Left renal cortex interstitium (tissue), 4 donors: ENCODE measurements around the gene NDUFAF5. TPM values are rescaled to one million over a fixed set of nuclear protein-coding genes. Genes with fewer than 3 reads are reported as not detected.

ENCODE experiments used
- DNase-seq, 4 donors: peaks; one replicate each; pipeline ENCODE4 v3.0.0-alpha.2; 2013; ENCODE audit warnings: low read depth in 4 of 4, low spot score in 2 of 4, missing footprints in 1 of 4
- polyA plus RNA-seq, 4 donors: library from polyadenylated mRNA; unstranded; fragments of 120-200 nt; gene quantifications; one replicate each; pipeline ENCODE4 v1.2.1, GENCODE V29; 2013; ENCODE audit not compliant: insufficient read length in 4 of 4

The NDUFAF5 gene
- polyA plus RNA-seq, 4 donors: 26.9 to 37.9 (median 32.4) TPM

DNA sequence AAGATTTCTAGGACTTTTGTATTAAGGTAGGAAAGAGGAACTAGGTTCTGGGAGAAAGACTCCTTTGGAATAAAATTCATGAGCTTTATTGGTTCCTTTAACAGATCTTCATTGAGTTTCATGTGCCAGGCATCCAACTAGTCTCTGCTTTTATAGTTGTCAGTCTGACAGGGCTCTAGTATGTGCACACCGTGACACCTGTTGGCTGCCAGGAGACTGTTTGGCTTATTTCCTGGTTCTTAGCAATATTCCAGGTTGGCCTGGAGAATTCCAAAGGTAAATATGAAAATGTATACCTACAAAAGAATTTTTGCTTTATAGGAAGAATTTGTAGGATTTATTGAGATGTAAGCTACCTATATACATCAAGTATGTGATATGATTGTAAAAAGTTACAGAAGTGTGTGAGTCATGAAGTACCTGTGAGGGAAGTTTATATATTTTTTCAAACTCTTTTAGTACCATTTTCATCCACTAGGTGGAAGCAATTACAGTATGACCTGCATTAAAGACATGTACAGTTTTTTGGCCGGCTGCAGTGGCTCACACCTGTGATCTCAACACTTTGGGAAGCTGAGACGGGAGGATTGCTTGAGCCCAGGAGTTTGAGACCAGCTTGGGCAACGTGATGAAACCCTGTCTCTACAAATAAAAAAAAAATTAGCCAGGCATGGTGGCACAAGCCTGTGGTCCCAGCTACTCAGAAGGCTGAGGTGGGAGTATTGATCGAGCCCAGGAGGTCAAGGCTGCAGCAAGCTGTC is 35.2 kb downstream of the NDUFAF5 start:
- DNase-seq: peak in 3 of 4 donors; percentile 34 to 49 (median 41)

DNA sequence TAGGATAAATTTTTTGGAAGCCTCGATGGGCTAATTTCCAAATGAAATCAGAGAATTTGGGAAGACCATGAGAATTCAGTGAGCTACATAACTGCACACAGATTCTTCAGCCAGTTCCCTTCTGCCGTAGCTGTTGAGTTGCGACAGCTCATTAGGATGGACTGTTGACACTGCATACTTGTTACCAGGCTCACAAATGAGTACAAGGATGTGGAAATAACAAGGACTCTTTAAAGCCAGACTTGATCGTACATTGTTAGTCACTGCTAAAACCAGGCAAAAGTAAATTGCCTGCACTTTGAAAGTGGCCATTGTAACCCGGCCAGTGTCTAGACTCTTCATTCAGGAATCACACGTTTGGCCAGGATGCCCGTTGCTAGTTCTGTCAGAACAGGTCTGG is 37.0 kb downstream of the NDUFAF5 start:
- no peak for DNase-seq

DNA sequence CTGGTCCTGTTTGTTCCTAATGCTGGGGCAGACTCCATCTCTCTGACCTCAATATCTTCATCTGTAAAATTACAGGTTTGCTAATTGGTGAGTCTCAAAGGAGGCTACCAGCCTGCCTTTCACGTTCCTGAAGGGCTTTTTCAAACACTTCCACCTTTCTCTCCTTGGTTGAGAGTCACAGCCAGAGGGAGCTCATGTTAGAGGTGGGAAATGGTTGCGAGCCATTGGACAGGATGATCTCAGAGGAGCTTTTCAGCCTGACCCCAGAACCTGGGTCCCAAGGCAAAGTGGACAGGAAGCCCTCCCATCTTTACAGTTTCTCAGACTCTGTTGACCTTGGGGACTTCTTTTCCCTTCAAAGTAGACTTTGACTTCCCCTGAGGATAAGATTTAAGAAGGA is 37.6 kb downstream of the NDUFAF5 start:
- DNase-seq: no peak

DNA sequence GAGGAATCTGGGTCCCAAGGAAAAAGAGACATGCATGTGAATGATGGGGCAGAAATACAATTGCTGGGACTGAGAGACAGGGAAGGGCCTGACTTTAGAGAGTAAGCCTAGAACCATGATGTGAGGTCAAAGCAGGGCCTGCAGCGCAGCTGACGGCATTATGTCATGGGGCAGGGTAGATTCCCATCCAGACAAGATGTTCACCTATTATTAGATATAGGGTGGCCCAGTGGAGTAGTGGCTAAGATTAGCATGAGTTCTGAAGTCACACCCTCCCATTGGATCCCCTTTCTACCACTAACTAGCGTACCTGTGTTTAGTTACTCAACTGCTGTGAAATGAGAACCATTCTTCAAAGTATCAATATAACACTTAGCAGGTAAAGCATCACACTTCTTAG is 39.6 kb downstream of the NDUFAF5 start:
- DNase-seq: no peak

- no peak for DNase-seq
These were observed 40.6 kb downstream of the NDUFAF5 start for GRCh38 chr20:13825465-13825864.

DNA sequence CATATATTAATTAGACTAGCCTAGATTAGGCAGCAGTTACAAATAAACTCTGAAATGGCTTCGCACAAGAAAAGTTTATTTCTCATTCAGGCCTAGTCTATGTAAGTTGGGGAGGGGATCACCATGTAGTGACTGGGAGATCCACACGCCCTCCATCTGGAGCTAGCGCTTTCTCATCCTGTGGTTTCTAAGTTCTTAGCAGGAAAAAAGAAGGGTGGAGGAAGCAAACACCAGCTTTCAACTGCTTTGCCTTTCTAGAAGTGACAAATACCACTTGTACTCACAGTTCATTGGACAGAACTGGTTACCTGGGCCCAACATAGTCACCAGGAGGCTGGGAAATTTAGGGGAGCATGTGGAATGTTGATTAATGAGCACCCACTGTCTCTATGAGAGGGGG is 46.6 kb downstream of the NDUFAF5 start:
- DNase-seq: no peak

DNA sequence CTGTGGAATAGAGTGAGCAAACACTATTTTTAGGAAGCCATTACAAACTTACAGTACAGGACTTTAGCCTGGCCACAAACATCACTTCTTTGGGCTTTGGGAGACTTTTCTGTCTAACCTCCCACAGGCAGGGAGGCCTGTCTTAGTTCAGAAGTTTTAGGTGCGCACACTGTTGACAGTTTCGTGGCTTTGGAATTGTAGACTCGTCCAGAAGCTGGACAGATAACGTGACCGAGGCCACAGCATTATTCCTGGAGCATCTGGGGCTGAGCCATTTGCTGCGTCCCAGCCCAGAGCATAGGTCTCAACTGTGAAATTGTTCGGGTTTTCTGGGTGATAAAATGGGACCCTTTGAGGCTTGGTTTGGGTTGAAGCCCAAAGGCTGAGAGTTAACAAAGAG is 53.8 kb downstream of the NDUFAF5 start:
- DNase-seq: no peak

- no peak for DNase-seq
These were observed 54.7 kb downstream of the NDUFAF5 start for GRCh38 chr20:13839421-13840092.

- no peak for DNase-seq
These were observed 55.3 kb downstream of the NDUFAF5 start for GRCh38 chr20:13840093-13840465.

DNA sequence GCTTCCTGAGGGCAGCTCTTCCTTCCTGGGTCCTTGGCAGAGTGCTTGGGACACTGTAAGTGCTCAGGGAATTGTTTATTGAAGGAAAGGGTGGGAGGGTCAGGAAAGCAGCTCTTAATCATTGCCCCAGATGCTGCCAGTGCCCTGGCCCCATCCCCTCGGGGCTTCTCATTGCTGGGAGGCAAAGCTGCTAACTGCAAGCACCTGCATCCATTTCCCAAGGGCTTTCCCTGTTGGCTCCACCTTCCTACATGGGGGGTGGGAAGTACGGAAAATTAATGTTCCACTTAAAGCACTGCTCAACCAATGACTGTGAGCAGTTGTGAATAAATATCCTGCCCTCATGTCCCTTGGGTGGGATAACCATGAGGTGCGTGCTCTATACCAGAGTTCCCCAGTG is 56.4 kb downstream of the NDUFAF5 start:
- no peak for DNase-seq

DNA sequence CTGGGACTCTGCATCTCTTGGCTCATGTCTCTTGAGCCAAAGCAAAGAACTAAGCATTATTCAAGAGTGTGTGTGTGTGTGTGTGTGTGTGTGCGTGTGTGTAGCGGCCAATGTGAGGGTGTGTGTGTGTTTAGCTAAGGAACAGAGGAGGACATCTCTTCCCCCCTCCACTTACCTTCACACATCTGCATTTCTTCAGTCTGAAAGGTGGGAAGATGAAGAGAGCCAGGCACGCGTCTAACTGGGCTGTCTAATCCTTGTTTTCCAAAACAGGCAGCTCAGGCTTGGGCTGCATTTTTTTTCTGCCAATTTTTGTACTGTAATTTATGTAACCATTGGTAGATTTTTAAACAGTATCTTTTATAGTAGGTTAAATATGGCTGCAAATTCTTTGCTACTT is 59.5 kb downstream of the NDUFAF5 start:
- no peak for DNase-seq

DNA sequence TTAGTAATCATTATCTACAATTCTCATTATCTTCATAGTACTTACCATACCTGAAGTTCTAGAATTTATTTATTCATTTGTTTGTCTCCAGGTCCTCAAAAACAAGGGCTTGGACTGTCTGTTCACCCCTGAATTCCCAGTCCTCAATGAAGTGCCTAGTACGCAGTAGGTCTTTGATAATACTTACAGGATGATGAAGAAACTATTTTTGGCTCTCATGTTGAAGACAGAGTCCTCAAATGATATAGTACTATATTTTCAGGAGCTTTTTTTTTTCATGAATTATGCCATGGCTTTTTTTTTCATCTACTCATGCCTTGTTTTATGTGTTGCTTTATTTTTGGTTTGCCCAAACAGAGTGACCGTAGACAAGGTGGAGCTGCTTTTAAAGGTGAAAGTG is 66.5 kb downstream of the NDUFAF5 start:
- DNase-seq: no peak

- no peak for DNase-seq
These were observed 67.5 kb downstream of the NDUFAF5 start for GRCh38 chr20:13852306-13852705.

- DNase-seq: no peak
These were observed 70.8 kb downstream of the NDUFAF5 start for GRCh38 chr20:13855613-13856012.

- no peak for DNase-seq
These were observed 71.5 kb downstream of the NDUFAF5 start for GRCh38 chr20:13856354-13856753.

GRCh38 chr20:13857304-13857703 is 72.5 kb downstream of the NDUFAF5 start:
- no peak for DNase-seq

- DNase-seq: no peak
These were observed 73.1 kb downstream of the NDUFAF5 start for GRCh38 chr20:13857961-13858360.

GRCh38 chr20:13858439-13858838 is 73.6 kb downstream of the NDUFAF5 start:
- DNase-seq: no peak

- no peak for DNase-seq
These were observed 74.0 kb downstream of the NDUFAF5 start for GRCh38 chr20:13858871-13859270.

DNA sequence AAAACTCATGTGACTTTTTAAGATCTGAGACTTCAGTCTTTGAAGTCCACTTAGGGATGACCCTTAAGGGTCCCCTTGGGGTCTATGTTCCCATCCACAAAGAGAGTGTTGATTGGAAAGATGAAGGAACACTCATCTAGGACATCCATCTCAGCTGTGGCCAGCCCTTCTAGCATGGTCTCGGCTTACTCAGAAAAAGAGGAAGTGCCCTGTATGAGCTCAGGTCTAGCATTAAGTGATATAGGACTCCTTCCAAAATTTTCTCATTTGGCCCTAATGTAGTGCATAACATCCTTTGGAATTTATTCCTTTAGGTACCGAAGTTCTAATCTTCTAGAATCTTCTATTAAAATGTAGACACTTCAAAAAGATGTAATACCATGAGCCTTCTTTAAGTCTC is 77.4 kb downstream of the NDUFAF5 start:
- no peak for DNase-seq

- DNase-seq: no peak
These were observed 78.4 kb downstream of the NDUFAF5 start for GRCh38 chr20:13863244-13863643.

- DNase-seq: no peak
These were observed 80.3 kb downstream of the NDUFAF5 start for GRCh38 chr20:13865156-13865555.
